Right lobe of liver (tissue), 6 donors: ENCODE measurements around the gene KCTD13. TPM values are rescaled to one million over a fixed set of nuclear protein-coding genes. Genes with fewer than 3 reads are reported as not detected.

Experiments used
- ATAC-seq, 4 donors: fragments of 200-7000 bp; cut with Tn5 transposase; one replicate each; pipeline ENCODE4 v1.9.1; 2020; ENCODE audit warnings: mild to moderate bottlenecking in 4 of 4, moderate library complexity in 4 of 4
- DNase-seq, 3 donors: peaks; one replicate each; pipeline ENCODE4 v3.0.0-alpha.2; 2020
- H3K27ac ChIP-seq, 3 donors: fragments of 200-600 bp; one replicate each; pipeline ENCODE4 v1.8.0; 2022
- H3K27me3 ChIP-seq, 2 donors: fragments of 200-600 bp; one replicate each; pipeline ENCODE4 v1.8.0; 2022
- H3K36me3 ChIP-seq, 4 donors: fragments of 200-600 bp; sonication (generic) in 1 of 4; one replicate each; pipeline versions ENCODE4 v1.5.1 to v1.8.0; 2017 to 2022; ENCODE audit warnings: control low read depth in 1 of 4
- H3K4me1 ChIP-seq, 4 donors: fragments of 200-600 bp; sonication (generic) in 1 of 4; one replicate each; pipeline versions ENCODE4 v1.5.1 to v1.8.0; 2017 to 2022; ENCODE audit warnings: control low read depth in 1 of 4
- H3K4me3 ChIP-seq, 3 donors: fragments of 200-600 bp; one replicate each; pipeline ENCODE4 v1.8.0; 2022
- H3K9me3 ChIP-seq, 4 donors: fragments of 200-600 bp; sonication (generic) in 1 of 4; one replicate each; pipeline versions ENCODE4 v1.5.1 to v1.8.0; 2017 to 2022; ENCODE audit warnings: control low read depth in 1 of 4
- CTCF ChIP-seq, 4 donors: fragments of 200-600 bp in 3 of 4; fragments of 450-650 bp in 1 of 4; IDR thresholded peaks; one replicate each; pipeline versions ENCODE4 v1.5.1 to v1.8.0; 2016 to 2022; ENCODE audit warnings: antibody characterized with exemption in 4 of 4, mild to moderate bottlenecking in 2 of 4
- POLR2A ChIP-seq: fragments of 450-650 bp; IDR thresholded peaks from one replicate; pipeline ENCODE4 v1.6.1; 2017; ENCODE audit warnings: antibody characterized with exemption, mild to moderate bottlenecking
- WGBS: methylation state at CpG from one replicate; pipeline ENCODE4 v1.1.6; 2018; ENCODE audit warnings: low coverage, low lambda C conversion rate; ENCODE audit not compliant: insufficient coverage; ENCODE audit errors: missing lambda C conversion rate; 5-methylcytosine and 5-hydroxymethylcytosine counted together
- intact Hi-C, 2 donors: fragments of 100-400 bp; cut with DNase I; formaldehyde crosslinking; loops; one replicate each; pipeline versions ENCODE4 v1.11.2 to v1.14.1; 2022
- total RNA-seq, 6 experiments: library from RNA; depleted of rRNA in 2 of 6; stranded (reverse); fragments of >200 nt in 2 of 6; fragmentation: NEBNext Ultra II Directional in 3 of 6; extraction: Animal tissue kit (Norgen Biotek cat#: 25700) in 3 of 6; gene quantifications; one replicate each; pipeline versions ENCODE4 v1.1.0 to v1.2.4, GENCODE V29; 2016 to 2023
- donor health status: DM: no; HTN: yes; CAD: no.
- donor health status: DM: no; HTN: no; CAD: no.
- donor health status: DM: no; HTN: no; CAD: no.
- donor health status: DM: no; HTN: yes; CAD: no.
- donor health status: DM: no; HTN: yes; CAD: no.

KCTD13 gene
- total RNA-seq, 6 experiments from 2014 or later = 5.4 to 13.5 (median 7.2) TPM

GRCh38 chr16:29881050-29881449 lies 45.0 kb downstream of the KCTD13 start:
- Histone ChIP-seq H3K36me3 (no peaks in the 10 kb centered on the region), H3K27ac (no peak overlapping the region), H3K9me3 (no peaks in the 10 kb centered on the region), H3K4me3 (no peak overlapping the region), H3K4me1 (no peaks in the 10 kb centered on the region), H3K27me3 (peaks cover 0 to 7% of the 10 kb centered on the region in 2 donors)
- intact Hi-C loops = no loop called here
- DNase-seq (no peak), ATAC-seq (no peak)
- TF ChIP-seq POLR2A (no peak), CTCF (IDR thresholded peaks at IDR 0.05) (no peak)
- 87% methylated on average over 3 of the region's 3 CpGs for WGBS

GRCh38 chr16:29878172-29878571 lies 47.9 kb downstream of the KCTD13 start:
- H3K9me3 ChIP-seq = no peaks in the 10 kb centered on the region
- DNase-seq (no peak), ATAC-seq (no peak)
- no peaks in the 10 kb centered on the region for H3K4me1 ChIP-seq
- intact Hi-C loops = loop anchor here in 1 of 2 donors (10.0 kb wide), 1 partner anchor 147 kb away; the partner anchor contains the start of gene C16orf92
- H3K4me3 ChIP-seq = no peak overlapping the region
- WGBS = 87% methylated on average over 7 of the region's 14 CpGs
- H3K27me3 ChIP-seq = peaks cover 0 to 7% of the 10 kb centered on the region in 2 donors
- no peak overlapping the region for H3K27ac ChIP-seq
- TF ChIP-seq CTCF (IDR thresholded peaks at IDR 0.05) (no peak), POLR2A (no peak)
- no peaks in the 10 kb centered on the region for H3K36me3 ChIP-seq

DNA sequence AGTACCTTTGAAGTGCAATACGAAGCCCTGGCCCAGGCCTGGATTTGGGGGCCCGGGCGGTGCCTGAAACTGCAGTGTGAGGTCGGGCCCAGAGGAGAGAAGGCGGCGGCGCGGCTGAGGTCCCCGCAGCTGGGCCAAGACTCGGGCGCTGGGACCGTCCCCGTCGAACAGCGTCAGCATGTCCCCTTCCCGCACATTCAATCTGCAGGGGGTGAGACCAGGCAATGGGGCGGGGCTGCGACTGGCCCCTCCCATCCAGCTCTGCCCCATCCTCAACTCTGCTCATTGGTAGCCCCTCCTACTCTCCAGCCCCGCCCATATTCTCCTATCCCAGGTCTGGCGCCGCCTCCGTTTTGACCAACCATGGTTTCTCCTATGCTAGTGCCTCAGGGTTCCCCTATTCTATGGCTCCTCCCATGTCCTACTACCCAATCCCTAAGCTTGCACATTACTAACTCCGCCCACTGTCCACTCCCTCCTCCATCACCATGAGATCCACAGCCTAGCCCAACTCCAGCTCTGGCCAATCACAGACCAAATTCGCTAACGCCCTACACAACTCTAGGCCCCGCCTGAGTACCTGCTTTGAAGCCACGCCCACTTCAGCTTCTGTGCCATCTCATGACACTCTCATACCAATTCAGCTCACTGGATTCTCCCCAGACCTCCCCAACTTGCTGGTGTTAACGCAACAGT lies 48.6 kb downstream of the KCTD13 start:
- H3K4me3 ChIP-seq = no peak overlapping the region
- 16% methylated on average over 10 of the region's 28 CpGs for WGBS
- DNase-seq (no peak), ATAC-seq (peak in 3 of 4 donors; percentile 38 to 58 (median 40))
- no peak overlapping the region for H3K27ac ChIP-seq
- intact Hi-C loops = loop anchor here in 1 of 2 donors (10.0 kb wide), 1 partner anchor 147 kb away; the partner anchor contains the start of gene C16orf92
- H3K9me3 ChIP-seq = no peaks in the 10 kb centered on the region
- H3K4me1 ChIP-seq = no peaks in the 10 kb centered on the region
- no peaks in the 10 kb centered on the region for H3K36me3 ChIP-seq
- TF ChIP-seq POLR2A (no peak), CTCF (IDR thresholded peaks at IDR 0.05) (no peak)
- H3K27me3 ChIP-seq = peaks cover 0 to 7% of the 10 kb centered on the region in 2 donors

DNA sequence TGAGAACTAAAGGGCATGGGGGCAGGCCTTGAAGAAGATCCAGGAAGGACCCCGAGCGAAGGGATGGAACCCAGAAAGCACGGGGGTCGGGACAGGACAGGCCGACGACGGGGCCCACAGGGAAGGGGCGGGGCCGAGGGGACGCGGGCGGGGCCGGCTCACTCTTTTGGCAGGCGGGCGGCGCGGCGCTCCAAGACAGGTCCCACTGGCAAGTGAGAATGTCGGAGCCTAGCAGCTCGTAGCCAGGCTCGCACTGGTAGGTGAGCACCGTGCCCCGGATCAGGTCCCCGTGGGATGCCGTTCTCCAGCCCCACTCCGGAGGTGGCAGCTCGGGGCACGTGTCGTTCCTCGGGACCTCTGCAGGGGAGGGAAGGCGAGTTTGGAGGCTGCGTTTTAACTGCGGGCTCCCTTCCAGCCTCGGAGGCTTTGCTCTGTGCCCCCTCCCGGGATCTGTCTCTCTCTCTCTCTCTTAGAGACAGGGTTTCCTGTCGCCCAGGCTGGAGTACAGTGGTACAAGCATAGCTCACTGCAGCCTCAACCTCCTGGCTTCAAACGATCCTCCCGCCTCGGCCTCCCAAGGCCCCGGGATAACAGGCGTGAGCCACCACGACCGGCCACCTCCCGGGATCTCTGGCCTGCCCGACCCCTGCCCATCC lies 49.3 kb downstream of the KCTD13 start:
- Histone ChIP-seq H3K9me3 (no peaks in the 10 kb centered on the region), H3K4me1 (no peaks in the 10 kb centered on the region), H3K36me3 (no peaks in the 10 kb centered on the region), H3K27me3 (peaks cover 0 to 7% of the 10 kb centered on the region in 2 donors), H3K27ac (no peak overlapping the region), H3K4me3 (no peak overlapping the region)
- WGBS = 2% methylated on average over 22 of the region's 45 CpGs
- TF ChIP-seq CTCF (IDR thresholded peaks at IDR 0.05) (no peak), POLR2A (no peak)
- peak in 3 of 4 donors; percentile 11 to 44 (median 36) for ATAC-seq
- intact Hi-C loops = loop anchor here in 1 of 2 donors (10.0 kb wide), 1 partner anchor 148 kb away; the partner anchor contains the start of gene C16orf92
- DNase-seq = no peak
